H9 (cell line): Measurements from ENCODE around the gene SNX2. TPM values are rescaled to one million over a fixed set of nuclear protein-coding genes. Genes with fewer than 3 reads are reported as not detected.
A peak's percentile ranks its signal among the peaks of the same experiment; 100 is the strongest.

Experiments
- DNase-seq: peaks from one replicate; pipeline ENCODE4 v3.0.0-alpha.2; 2017
- H2AFZ ChIP-seq: one replicate; pipeline ENCODE4 v1.6.1; 2013; ENCODE audit warnings: mild to moderate bottlenecking, low read length, control low read depth, moderate library complexity
- H2AK5ac ChIP-seq: 2 replicates; pipeline ENCODE4 v1.6.1; 2013; ENCODE audit warnings: low read length, control low read depth, mixed read lengths; ENCODE audit not compliant: insufficient read length
- H2BK120ac ChIP-seq: one replicate; pipeline ENCODE4 v1.6.1; 2013; ENCODE audit warnings: low read depth, mild to moderate bottlenecking, low read length, control low read depth, inconsistent platforms; ENCODE audit not compliant: poor library complexity, severe bottlenecking
- H2BK12ac ChIP-seq: 2 replicates; pipeline ENCODE4 v1.6.1; 2013; ENCODE audit warnings: low read length, control low read depth, mixed read lengths, low read depth; ENCODE audit not compliant: insufficient read length
- H2BK15ac ChIP-seq: 2 replicates; pipeline ENCODE4 v1.6.1; 2013; ENCODE audit warnings: low read depth, low read length, control low read depth
- H2BK20ac ChIP-seq: one replicate; pipeline ENCODE4 v1.6.1; 2013; ENCODE audit warnings: low read depth, mild to moderate bottlenecking, low read length, control low read depth, inconsistent platforms; ENCODE audit not compliant: poor library complexity, severe bottlenecking
- H2BK5ac ChIP-seq: 2 replicates; pipeline ENCODE4 v1.6.1; 2013; ENCODE audit warnings: low read length, control low read depth, mixed read lengths; ENCODE audit not compliant: insufficient read length
- H3K14ac ChIP-seq: 2 replicates; pipeline ENCODE4 v1.6.1; 2013; ENCODE audit warnings: low read length, control low read depth; ENCODE audit not compliant: insufficient read depth
- H3K18ac ChIP-seq: 2 replicates; pipeline ENCODE4 v1.6.1; 2013; ENCODE audit warnings: low read depth, mild to moderate bottlenecking, mixed read lengths, low read length, control low read depth; ENCODE audit not compliant: insufficient read length
- H3K23ac ChIP-seq: 2 replicates; pipeline ENCODE4 v1.6.1; 2013; ENCODE audit warnings: low read length, control low read depth, mixed read lengths, low read depth; ENCODE audit not compliant: insufficient read length
- H3K23me2 ChIP-seq: 2 replicates; pipeline ENCODE4 v1.6.1; 2013; ENCODE audit warnings: low read depth, mild to moderate bottlenecking, mixed read lengths, low read length, control low read depth; ENCODE audit not compliant: insufficient read length, poor library complexity, severe bottlenecking
- H3K27ac ChIP-seq: 2 replicates; pipeline ENCODE4 v1.5.1; 2013; ENCODE audit warnings: low read length, control low read depth, mixed read lengths, low read depth; ENCODE audit not compliant: insufficient read length
- H3K27me3 ChIP-seq: 2 replicates; pipeline ENCODE4 v1.6.1; 2013; ENCODE audit warnings: low read length, control low read depth, inconsistent platforms; ENCODE audit not compliant: insufficient read depth
- H3K4ac ChIP-seq: 2 replicates; pipeline ENCODE4 v1.6.1; 2013; ENCODE audit warnings: low read depth, mild to moderate bottlenecking, control low read depth, inconsistent platforms, low read length, moderate library complexity
- H3K4me1 ChIP-seq: 2 replicates; pipeline ENCODE4 v1.6.1; 2013; ENCODE audit warnings: low read length, control low read depth, inconsistent platforms; ENCODE audit not compliant: insufficient read depth
- H3K4me2 ChIP-seq: 2 replicates; pipeline ENCODE4 v1.6.1; 2013; ENCODE audit warnings: low read length, control low read depth, mixed read lengths; ENCODE audit not compliant: insufficient read length, insufficient read depth
- H3K56ac ChIP-seq: 2 replicates; pipeline ENCODE4 v1.6.1; 2013; ENCODE audit warnings: low read depth, mild to moderate bottlenecking, mixed read lengths, low read length, control low read depth; ENCODE audit not compliant: insufficient read length
- H3K79me1 ChIP-seq: 2 replicates; pipeline ENCODE4 v1.6.1; 2013; ENCODE audit warnings: low read depth, mild to moderate bottlenecking, moderate library complexity, low read length, control low read depth, inconsistent platforms; ENCODE audit not compliant: insufficient read depth, poor library complexity, severe bottlenecking
- H3K79me2 ChIP-seq: 2 replicates; pipeline ENCODE4 v1.6.1; 2013; ENCODE audit warnings: low read length, control low read depth, inconsistent platforms; ENCODE audit not compliant: insufficient read depth
- H3K9ac ChIP-seq: 2 replicates; pipeline ENCODE4 v1.6.1; 2013; ENCODE audit warnings: low read length, control low read depth, mixed read lengths; ENCODE audit not compliant: insufficient read length; ENCODE audit errors: extremely low read depth
- H3K9me3 ChIP-seq: one replicate; pipeline ENCODE4 v1.6.1; 2013; ENCODE audit warnings: low read depth, low read length, inconsistent platforms; ENCODE audit not compliant: control insufficient read depth
- H3T11ph ChIP-seq: one replicate; pipeline ENCODE4 v1.6.1; 2013; ENCODE audit warnings: mild to moderate bottlenecking, low read length, control low read depth, inconsistent platforms
- H4K20me1 ChIP-seq: one replicate; pipeline ENCODE4 v1.6.1; 2013; ENCODE audit not compliant: control insufficient read depth, insufficient read length, insufficient read depth
- H4K5ac ChIP-seq: 2 replicates; pipeline ENCODE4 v1.6.1; 2013; ENCODE audit warnings: low read depth, mild to moderate bottlenecking, mixed read lengths, low read length, control low read depth; ENCODE audit not compliant: insufficient read length
- H4K8ac ChIP-seq: replicated peaks from 2 replicates; pipeline ENCODE4 v1.6.1; 2013; ENCODE audit warnings: low read length, control low read depth, mixed read lengths, low read depth; ENCODE audit not compliant: insufficient read length
- H4K91ac ChIP-seq: 2 replicates; pipeline ENCODE4 v1.6.1; 2013; ENCODE audit warnings: low read depth, mild to moderate bottlenecking, moderate library complexity, mixed read lengths, low read length, control low read depth; ENCODE audit not compliant: insufficient read length
- H3K27ac Mint-ChIP-seq, 3 experiments: 2 replicates in 2 of 3; 3 replicates in 1 of 3; pipeline ENCODE4 v1.8.0; 2020 to 2021; ENCODE audit warnings: mixed read lengths in 3 of 3, mild to moderate bottlenecking in 1 of 3, moderate library complexity in 1 of 3
- H3K27me3 Mint-ChIP-seq: 2 replicates; pipeline ENCODE4 v1.8.0; 2021; ENCODE audit warnings: low read depth, mild to moderate bottlenecking, moderate library complexity, mixed read lengths
- H3K36me3 Mint-ChIP-seq, 3 experiments: 2 replicates in 2 of 3; 3 replicates in 1 of 3; pipeline ENCODE4 v1.8.0; 2020 to 2021; ENCODE audit warnings: low read depth in 3 of 3, mixed read lengths in 3 of 3; ENCODE audit not compliant: insufficient read depth in 1 of 3
- H3K4me1 Mint-ChIP-seq, 2 experiments: 2 replicates each; pipeline ENCODE4 v1.8.0; 2020; ENCODE audit warnings: mixed read lengths in 2 of 2
- H3K4me3 Mint-ChIP-seq, 2 experiments: 2 replicates in 1 of 2; 3 replicates in 1 of 2; pipeline ENCODE4 v1.8.0; 2020 to 2021; ENCODE audit warnings: mild to moderate bottlenecking in 2 of 2, mixed read lengths in 2 of 2, moderate library complexity in 1 of 2
- H3K9me3 Mint-ChIP-seq, 2 experiments: 2 replicates in 1 of 2; 3 replicates in 1 of 2; pipeline ENCODE4 v1.8.0; 2020; ENCODE audit warnings: mild to moderate bottlenecking in 2 of 2, mixed read lengths in 2 of 2, moderate library complexity in 1 of 2
- WGBS: extraction: QIAGEN DNeasy Blood & Tissue Kit; methylation state at CpG from one replicate; pipeline ENCODE4 v1.1.7; 2013; ENCODE audit warnings: missing lambda C conversion rate, low lambda C conversion rate, mixed read lengths; ENCODE audit not compliant: insufficient read length; ENCODE audit errors: extremely low coverage; 5-methylcytosine and 5-hydroxymethylcytosine counted together
- total RNA-seq: library from RNA; stranded (reverse); gene quantifications from 2 replicates; pipeline ENCODE4 v1.2.1, GENCODE V29; 2021
- TF ChIP-seq, protein P1 (sequence below): fragments of 200-600 bp; sonication (generic); conservative IDR thresholded peaks from 3 replicates; pipeline ENCODE4 v1.8.0; 2021; ENCODE audit warnings: antibody characterized with exemption, mild to moderate bottlenecking

SNX2 gene
- total RNA-seq, 1 experiment from 2014 or later: 62.6 TPM

- Histone ChIP-seq H3K4me1 (peaks cover 7% of the 10 kb centered on the region), H3K79me1 (no peaks in the 10 kb centered on the region), H3T11ph (no peak overlapping the region), H3K23ac (no peak overlapping the region), H3K56ac (no peak overlapping the region), H4K5ac (no peak overlapping the region), H3K4ac (no peak overlapping the region), H3K9me3 (no peaks in the 10 kb centered on the region), H4K91ac (no peak overlapping the region), H2BK5ac (no peak overlapping the region), H3K14ac (peak overlapping the region; percentile 26; the same call in 1 of the 2 replicates), H2AK5ac (no peak overlapping the region), H3K4me2 (peak overlapping the region; percentile 68), H3K79me2 (no peaks in the 10 kb centered on the region), H2BK20ac (no peak overlapping the region), H4K20me1 (no peaks in the 10 kb centered on the region), H2BK120ac (no peak overlapping the region), H3K27me3 (no peaks in the 10 kb centered on the region), H3K18ac (peak overlapping the region; percentile 21), H2BK12ac (no peak overlapping the region), H2BK15ac (no peak overlapping the region), H2AFZ (peak overlapping the region; percentile 9), H3K23me2 (peaks cover 10% of the 10 kb centered on the region), H4K8ac (no peak overlapping the region), H3K9ac (peak overlapping the region; percentile 65), H3K27ac (no peak overlapping the region)
- H3K27ac Mint-ChIP-seq: peak overlapping the region; percentile 63 to 93 (median 69); a peak in 5 of 7 replicates
- TF ChIP-seq, protein P1, sequence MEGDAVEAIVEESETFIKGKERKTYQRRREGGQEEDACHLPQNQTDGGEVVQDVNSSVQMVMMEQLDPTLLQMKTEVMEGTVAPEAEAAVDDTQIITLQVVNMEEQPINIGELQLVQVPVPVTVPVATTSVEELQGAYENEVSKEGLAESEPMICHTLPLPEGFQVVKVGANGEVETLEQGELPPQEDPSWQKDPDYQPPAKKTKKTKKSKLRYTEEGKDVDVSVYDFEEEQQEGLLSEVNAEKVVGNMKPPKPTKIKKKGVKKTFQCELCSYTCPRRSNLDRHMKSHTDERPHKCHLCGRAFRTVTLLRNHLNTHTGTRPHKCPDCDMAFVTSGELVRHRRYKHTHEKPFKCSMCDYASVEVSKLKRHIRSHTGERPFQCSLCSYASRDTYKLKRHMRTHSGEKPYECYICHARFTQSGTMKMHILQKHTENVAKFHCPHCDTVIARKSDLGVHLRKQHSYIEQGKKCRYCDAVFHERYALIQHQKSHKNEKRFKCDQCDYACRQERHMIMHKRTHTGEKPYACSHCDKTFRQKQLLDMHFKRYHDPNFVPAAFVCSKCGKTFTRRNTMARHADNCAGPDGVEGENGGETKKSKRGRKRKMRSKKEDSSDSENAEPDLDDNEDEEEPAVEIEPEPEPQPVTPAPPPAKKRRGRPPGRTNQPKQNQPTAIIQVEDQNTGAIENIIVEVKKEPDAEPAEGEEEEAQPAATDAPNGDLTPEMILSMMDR: no peak
- peaks cover 16% of the 10 kb centered on the region for H3K27me3 Mint-ChIP-seq
- peaks cover 0 to 3% (median 0%) of the 10 kb centered on the region in 3 experiments; a peak in 1 of 7 replicates for H3K36me3 Mint-ChIP-seq
- WGBS: no CpG with 5 or more reads among the region's 16 CpGs
- peak overlapping the region; percentile 74 to 88 for H3K4me3 Mint-ChIP-seq
- peaks cover 0 to 3% of the 10 kb centered on the region in 2 experiments; a peak in 2 of 5 replicates for H3K9me3 Mint-ChIP-seq
- H3K4me1 Mint-ChIP-seq: peaks cover 29 to 31% of the 10 kb centered on the region in 2 experiments
- no peak for DNase-seq
Measured at GRCh38 chr5:122844910-122845228, 70.0 kb downstream of the SNX2 start.
